GM10248 (cell line): ENCODE data around the gene LFNG.

Source experiments
- CTCF ChIA-PET: fragments of 300-600 bp; sonication (Branson Sonifier 250); formaldehyde crosslinking; extraction: SDS; loops from one replicate; lab custom pipeline; 2021; ENCODE audit warnings: antibody characterized with exemption; lab: Yijun Ruan, JAX
- POLR2A ChIA-PET: fragments of 350-650 bp; sonication (Branson Sonifier 250); formaldehyde crosslinking; extraction: SDS; loops from one replicate; lab custom pipeline; 2020; ENCODE audit warnings: antibody characterized with exemption; lab: Yijun Ruan, JAX
- DNase-seq: peaks from one replicate; pipeline ENCODE4 v3.0.0; 2012; ENCODE audit errors: extremely low spot score
- CTCF ChIP-seq: IDR thresholded peaks from 2 replicates; pipeline ENCODE4 v1.5.1; 2012; ENCODE audit warnings: mild to moderate bottlenecking, low read depth; ENCODE audit errors: extremely low read depth, missing control alignments, control extremely low read depth

LFNG gene

GRCh38 chr7:2551418-2551817 is 31.8 kb downstream of the LFNG start:
- POLR2A ChIA-PET, result no interaction called here
- CTCF ChIA-PET, result interaction anchor here (0.9 kb wide), 1 partner anchor 11 kb away, joined by 4 read pairs; no protein-coding TSS in a partner anchor
- no peak for DNase-seq
- TF ChIP-seq CTCF, result no peak

- no peak for DNase-seq
- TF ChIP-seq CTCF, result no peak
- POLR2A ChIA-PET, result no interaction called here
- CTCF ChIA-PET, result no interaction called here
Observed at GRCh38 chr7:2553108-2553507, 33.5 kb downstream of the LFNG start.

GRCh38 chr7:2553831-2554581 is 34.4 kb downstream of the LFNG start:
- ChIA-PET POLR2A (interaction anchor here (0.6 kb wide), 1 partner anchor 266 kb away, joined by 6 read pairs; no protein-coding TSS in a partner anchor), CTCF (interaction anchor here (1.1 kb wide), 1 partner anchor 11 kb away, joined by 3 read pairs; no protein-coding TSS in a partner anchor)
- no peak for TF ChIP-seq CTCF
- no peak for DNase-seq

GRCh38 chr7:2554661-2555111 is 35.1 kb downstream of the LFNG start:
- TF ChIP-seq CTCF, result no peak
- peak; percentile 34 for DNase-seq
- ChIA-PET POLR2A (interaction anchor here (0.6 kb wide), 1 partner anchor 265 kb away, joined by 6 read pairs; no protein-coding TSS in a partner anchor), CTCF (interaction anchor here (1.1 kb wide), 1 partner anchor 12 kb away, joined by 3 read pairs; no protein-coding TSS in a partner anchor)

GRCh38 chr7:2555121-2556052 is 35.8 kb downstream of the LFNG start, which contains the start of gene BRAT1:
TSS of gene BRAT1 (minus strand) at chr7:2555524. CDS start at chr7:2554431, 1,093 bp downstream.
- CTCF ChIA-PET, result no interaction called here
- TF ChIP-seq CTCF, result peak; percentile 42
- POLR2A ChIA-PET, result no interaction called here
- peak; percentile 98 for DNase-seq
